Stimulated activated CD8-positive, alpha-beta memory T cell treated with anti-CD3 and anti-CD28 coated beads, Interleukin-7, amount 100 ng/mL, for 4 hours (primary cell): ENCODE measurements around the gene SZRD1.

Source experiments
- DNase-seq, 2 donors: peaks; one replicate each; pipeline ENCODE4 v3.0.0-alpha.2; 2020; ENCODE audit warnings: low read depth in 2 of 2

The SZRD1 gene

GRCh38 chr1:16394977-16395376 is 27.9 kb downstream of the SZRD1 start:
- DNase-seq: no peak

- no peak for DNase-seq
Observed at GRCh38 chr1:16396591-16396990, 29.5 kb downstream of the SZRD1 start.

- DNase-seq: no peak
Observed at GRCh38 chr1:16397120-16397519, 30.1 kb downstream of the SZRD1 start.

GRCh38 chr1:16398371-16398953 is 31.4 kb downstream of the SZRD1 start:
- no peak for DNase-seq

GRCh38 chr1:16402742-16403141 is 35.7 kb downstream of the SZRD1 start:
- DNase-seq: no peak

- no peak for DNase-seq
Observed at GRCh38 chr1:16405441-16405840, 38.4 kb downstream of the SZRD1 start.

GRCh38 chr1:16406868-16407267 is 39.8 kb downstream of the SZRD1 start:
- no peak for DNase-seq

- DNase-seq: no peak
Observed at GRCh38 chr1:16409536-16410152, 42.6 kb downstream of the SZRD1 start.

GRCh38 chr1:16410803-16411202 is 43.8 kb downstream of the SZRD1 start:
- DNase-seq: no peak

GRCh38 chr1:16413191-16413590 is 46.1 kb downstream of the SZRD1 start:
- DNase-seq: no peak

GRCh38 chr1:16418823-16419425 is 51.9 kb downstream of the SZRD1 start:
- no peak for DNase-seq

GRCh38 chr1:16420424-16421118 is 53.5 kb downstream of the SZRD1 start:
- peak; percentile 41 to 43 for DNase-seq

GRCh38 chr1:16421201-16421600 is 54.2 kb downstream of the SZRD1 start:
- DNase-seq: no peak

GRCh38 chr1:16422041-16422440 is 55.0 kb downstream of the SZRD1 start:
- DNase-seq: no peak

- no peak for DNase-seq
Observed at GRCh38 chr1:16425125-16426025, 58.3 kb downstream of the SZRD1 start.

- no peak for DNase-seq
Observed at GRCh38 chr1:16430606-16431005, 63.6 kb downstream of the SZRD1 start.

GRCh38 chr1:16433030-16433429 is 66.0 kb downstream of the SZRD1 start:
- DNase-seq: no peak

- DNase-seq: no peak
Observed at GRCh38 chr1:16434007-16434406, 67.0 kb downstream of the SZRD1 start.

- no peak for DNase-seq
Observed at GRCh38 chr1:16434501-16434900, 67.5 kb downstream of the SZRD1 start.

- DNase-seq: no peak
Observed at GRCh38 chr1:16436946-16437474, 70.0 kb downstream of the SZRD1 start, which contains the start of gene SPATA21. SPATA21 (minus strand) TSS chr1:16437424; CDS start chr1:16431371, 6,053 bp downstream.

GRCh38 chr1:16438516-16438915 is 71.5 kb downstream of the SZRD1 start:
- DNase-seq: no peak
